Islet precursor cell (in vitro differentiated cells): ENCODE measurements around the gene USP49.
"Not testable (repeated sequence)": the region's sequence is repeated elsewhere in the genome, so short reads cannot be mapped to it uniquely, and the experiment has no call there.

Source experiments
- DNase-seq: peaks from one replicate; pipeline ENCODE4 v3.0.0-alpha.2; 2018

The USP49 gene

DNA sequence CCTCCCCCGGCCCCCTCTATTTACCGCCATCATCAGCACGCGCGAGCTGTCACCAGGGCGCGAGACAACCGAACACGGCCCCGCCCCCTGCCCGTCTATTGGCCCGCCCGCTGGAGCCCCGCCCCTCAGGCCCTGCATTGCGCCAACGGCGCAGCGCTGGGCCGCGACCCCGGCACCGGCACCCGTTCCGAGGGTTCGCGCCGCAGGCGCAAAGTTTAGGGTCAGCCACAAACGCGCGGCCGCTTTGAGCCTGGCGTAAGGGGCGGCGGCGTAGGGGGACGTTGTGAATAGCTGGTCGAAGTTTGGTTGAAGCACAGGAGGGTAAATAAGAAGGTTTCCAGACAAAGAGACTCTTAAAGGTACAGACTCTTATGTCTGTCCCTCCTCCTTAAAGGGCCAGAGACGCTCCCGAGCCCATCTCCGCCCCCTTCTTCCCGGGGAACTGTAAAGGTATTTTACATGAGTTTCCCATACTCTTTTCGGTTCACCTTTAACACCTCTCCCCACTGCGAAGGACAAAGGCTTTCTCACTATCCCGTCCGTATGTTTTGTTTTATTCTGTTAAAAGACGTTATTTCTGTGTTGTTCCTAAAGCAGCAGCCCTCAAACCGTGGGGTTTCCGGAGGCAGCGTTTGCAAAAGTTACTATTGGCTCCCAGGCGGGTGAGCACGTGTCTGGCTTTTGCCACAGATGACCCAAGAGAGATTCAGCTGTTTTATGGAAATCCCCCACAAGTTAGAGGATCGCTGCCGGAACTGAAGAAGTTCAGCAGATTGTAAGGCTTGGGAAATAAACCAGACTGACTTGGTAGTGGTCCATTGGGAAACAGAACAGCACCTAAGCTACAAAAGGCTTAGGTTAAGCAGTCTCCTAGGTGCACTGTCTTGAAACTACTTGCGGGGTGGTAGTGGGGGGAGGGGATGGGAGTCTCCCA, at the start of gene USP49:
TSS of gene USP49 (minus strand) at position 76 of the 934 bp plus-strand sequence. CDS start 88,392 bp downstream, outside the sequence.
- DNase-seq = peak; percentile 95

DNA sequence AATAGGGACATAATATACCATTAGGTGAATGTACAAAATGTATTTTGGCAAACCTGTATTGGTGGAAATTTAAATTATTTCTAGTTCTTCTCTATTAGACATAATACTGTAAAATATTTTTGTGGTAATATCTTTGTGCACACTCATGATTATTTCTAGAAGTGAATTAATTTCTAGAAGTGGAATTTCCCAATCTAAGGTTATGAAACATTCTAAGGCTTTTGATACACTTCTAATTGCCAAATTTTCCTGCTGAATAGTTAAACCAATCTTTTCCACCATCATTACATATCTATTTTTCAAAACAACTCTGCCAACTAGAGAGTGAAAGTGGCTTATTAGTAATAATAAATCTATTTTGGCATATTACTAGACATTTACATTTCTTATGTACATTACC, 48.3 kb upstream of the USP49 start:
- DNase-seq = no peak

DNA sequence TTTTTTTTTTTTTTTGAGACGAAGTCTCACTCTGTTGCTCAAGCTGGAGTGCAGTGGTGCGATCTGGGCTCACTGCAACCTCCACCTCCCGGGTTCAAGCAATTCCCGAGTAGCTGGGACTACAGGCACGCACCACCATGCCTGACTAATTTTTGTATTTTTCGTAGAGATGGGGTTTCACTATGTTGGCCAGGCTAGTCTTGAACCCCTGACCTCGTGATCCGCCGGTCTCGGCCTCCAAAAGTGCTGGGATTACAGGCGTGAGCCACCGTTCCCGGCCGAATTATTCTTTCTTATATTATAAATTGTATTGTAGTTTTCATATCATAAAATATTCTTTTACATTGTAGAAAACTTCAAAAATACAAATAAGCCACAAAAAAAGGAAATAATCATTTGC, 47.7 kb upstream of the USP49 start:
- not testable (repeated sequence) for DNase-seq

DNA sequence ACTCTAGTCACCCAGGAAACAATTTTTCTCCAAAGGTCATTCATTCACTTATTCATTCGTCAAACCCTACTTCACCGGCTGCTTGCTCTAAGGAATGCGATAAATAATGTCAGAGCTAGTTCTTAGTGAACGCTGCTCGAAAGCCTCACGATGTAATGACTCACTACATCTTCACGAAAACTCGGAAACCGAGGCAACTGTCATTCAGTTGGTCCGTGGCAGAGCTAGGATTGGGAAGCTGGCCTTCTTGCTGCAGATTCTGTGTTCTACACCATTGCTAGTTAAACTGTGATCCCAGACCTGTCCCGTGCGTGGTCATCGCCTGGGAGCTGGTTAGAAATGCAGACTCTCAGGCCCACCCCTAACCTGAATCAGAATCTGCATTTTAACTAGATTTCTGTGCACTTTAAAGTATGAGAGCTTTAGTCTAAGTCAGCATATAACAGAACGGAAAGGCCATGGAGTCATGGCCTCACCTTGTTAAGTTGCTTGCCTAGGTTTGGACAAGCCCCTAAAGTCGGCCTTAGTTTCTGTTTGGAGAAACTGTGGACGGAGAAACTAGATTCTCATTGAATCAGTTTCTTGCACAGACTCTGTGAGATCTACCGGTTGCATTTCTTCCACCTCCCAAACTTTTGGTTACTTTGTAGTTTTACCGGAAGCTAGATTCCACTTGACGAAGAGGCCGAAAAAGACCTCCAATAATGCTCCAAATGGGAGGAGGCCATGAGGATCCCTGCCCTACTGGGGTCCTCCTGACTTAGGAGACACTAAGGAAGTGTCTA, 47.1 kb upstream of the USP49 start:
- no peak for DNase-seq

DNA sequence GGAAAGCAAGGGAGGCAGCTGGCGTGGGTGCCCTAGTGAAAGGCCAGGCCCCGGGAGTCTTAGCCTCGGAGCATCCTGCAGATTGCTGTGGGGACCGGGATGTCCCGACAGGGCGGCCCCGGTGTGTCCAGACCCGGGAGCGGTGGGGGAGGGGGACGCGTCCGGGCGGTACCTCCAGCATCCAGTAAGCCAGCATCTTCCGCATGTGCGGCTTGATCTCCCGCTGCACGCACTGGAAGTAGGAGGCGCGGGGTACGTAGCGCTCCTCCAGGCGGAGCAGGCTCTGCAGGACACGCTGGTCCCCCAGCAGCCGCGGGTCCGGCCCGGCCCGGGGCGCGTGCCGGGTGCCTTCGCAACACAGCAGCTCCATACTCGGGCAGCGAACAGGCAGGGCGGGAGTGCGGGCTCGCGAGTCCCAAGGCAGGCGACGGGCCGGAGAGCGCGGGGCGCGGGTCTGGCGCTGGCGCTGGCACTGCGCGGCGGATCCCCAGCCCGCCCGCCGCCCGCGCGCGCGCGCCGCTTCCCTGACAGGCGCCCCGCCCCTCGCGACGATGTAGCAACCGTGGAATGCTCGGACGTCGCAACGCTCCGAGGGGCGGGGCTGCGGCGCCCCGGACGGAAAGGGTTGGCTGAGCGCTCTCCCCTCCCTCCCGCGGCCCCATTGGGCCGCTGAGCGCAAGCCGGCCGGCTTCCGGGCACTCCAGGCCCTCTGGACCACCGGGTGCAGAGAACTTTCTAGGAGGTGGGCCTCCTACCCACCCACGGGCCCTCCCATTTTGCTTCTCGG, 46.3 kb upstream of the USP49 start, which contains the start of gene CCND3:
TSS of gene CCND3 (minus strand) at position 529 of the 787 bp plus-strand sequence. CDS start at position 370, 159 bp downstream.
- DNase-seq = peak; percentile 92

DNA sequence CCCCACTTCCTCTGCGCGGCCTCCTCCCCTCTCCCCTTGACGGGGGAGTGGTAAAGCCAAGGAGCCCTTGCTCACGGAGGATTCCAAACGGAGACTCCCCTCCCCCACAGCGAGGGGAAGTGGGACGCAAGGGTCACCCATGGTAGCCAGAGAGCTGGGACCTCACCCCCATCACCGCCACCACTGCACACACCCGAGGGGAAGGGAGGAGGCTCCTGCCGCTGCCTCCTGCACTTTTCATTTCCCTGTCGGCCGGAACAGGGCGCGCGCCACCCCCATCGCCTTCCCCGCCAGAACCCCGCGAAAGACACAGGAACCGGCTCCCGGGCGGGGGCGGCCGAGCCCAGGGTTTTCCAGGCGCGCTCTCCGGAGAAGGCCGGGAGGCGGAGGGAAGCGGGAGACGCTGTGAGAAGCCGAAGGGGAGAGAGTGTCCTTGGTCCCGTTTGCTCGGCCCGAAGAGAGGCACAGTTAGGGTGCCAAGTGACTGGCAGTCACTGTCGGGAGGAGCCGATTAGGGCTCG, 45.6 kb upstream of the USP49 start:
- peak; percentile 66 for DNase-seq

DNA sequence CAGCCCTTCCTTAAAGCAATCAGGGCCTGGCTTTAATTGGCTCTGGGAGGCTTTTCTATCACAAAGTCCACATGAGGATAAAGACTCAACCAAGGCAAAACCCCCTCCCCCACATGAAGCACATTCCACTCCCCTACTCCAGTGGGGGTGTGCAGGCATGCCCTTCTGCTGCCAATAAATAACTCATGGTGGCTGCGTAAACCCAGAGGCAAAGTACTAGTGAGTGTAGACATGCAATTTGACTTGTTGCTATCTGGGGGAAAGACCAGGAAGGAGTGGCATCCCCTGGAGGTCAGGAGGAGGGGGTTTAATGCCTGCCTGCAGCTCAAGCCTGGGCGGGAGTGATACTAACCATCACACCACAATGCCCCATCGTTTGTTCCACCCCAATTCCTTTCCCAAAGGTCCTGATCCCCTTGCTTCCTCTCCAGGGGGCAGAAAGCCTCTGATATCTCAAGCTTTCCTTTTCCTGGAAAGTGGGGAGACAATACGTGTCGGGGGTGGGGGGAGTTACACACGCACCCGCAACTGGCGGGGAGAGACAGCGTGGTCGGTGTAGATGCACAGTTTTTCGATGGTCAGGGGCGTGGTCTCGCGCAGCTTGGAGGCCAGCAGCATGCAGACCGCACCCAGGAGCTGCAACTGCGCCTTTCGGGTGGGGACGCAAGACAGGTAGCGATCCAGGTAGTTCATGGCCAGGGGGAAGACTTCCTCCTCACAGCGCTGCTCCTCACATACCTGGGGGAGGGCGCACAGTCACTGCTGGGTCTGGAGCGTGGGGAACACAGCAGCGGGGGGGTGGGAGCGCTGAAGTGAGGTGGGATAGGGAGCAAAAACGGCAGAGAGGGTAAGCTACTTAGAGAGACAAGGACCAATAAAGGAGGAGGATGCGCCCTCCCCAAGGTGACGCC, 44.9 kb upstream of the USP49 start:
- DNase-seq = peak; percentile 73

DNA sequence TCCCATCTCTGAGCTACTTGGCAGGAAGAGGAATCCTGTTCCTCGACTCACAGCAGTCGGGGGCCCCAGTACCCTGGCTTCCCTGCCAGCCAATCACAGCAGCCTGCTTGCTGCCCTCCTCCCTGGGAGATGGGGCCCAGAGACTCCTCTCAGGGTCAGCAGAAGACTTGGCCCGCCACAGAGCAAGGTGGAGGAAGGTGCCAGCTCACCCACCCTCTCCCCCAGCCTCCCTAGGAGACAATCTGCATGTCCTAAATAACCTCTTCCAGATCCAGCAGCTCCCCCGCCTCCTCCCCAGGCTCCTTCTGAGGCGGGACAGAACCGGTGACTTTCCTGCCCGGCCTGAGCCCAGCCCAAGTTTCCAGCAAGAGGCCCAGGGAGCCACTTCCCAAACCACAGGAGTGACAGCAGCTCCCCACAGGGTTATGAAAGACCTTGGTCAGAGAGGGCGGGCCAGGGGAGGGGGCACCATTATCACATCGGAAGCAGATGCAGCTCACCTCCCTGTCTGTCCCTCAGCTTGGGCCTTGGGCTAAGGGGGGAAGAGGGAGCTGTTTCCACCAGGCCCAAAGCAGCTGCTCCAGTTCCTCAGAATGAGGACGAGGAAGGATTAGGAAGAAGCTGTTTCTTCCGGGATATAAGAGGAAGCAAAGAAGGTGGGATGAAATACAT, 44.1 kb upstream of the USP49 start:
- peak; percentile 72 for DNase-seq

DNA sequence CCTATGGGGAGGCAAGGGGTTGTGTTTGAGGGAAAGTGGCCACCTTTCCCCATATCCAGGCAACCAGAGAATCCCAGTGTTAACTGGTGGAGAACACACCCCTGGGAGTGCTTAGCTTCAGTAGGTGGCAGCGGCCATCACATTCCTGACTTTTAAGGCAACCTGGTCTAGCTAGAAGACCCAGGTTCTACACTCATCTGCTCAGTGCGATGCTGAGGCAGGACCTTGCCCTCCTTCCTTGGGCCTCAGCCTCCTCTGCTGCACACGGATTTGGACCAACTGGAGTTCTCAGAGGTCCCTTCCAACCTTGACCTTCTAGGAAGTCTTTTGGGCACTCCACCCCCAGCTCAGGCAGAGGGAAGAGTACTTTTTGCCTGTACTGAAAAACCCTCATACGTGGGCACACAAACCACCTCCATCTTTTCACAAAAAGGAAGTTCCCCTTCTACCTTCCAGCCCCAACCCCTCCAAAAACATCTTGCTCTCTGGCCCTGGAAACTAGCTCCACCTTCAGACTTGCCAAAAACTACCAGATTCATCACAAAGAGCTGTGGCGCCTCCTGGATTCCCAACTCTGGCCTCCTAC, 43.5 kb upstream of the USP49 start:
- DNase-seq = no peak

DNA sequence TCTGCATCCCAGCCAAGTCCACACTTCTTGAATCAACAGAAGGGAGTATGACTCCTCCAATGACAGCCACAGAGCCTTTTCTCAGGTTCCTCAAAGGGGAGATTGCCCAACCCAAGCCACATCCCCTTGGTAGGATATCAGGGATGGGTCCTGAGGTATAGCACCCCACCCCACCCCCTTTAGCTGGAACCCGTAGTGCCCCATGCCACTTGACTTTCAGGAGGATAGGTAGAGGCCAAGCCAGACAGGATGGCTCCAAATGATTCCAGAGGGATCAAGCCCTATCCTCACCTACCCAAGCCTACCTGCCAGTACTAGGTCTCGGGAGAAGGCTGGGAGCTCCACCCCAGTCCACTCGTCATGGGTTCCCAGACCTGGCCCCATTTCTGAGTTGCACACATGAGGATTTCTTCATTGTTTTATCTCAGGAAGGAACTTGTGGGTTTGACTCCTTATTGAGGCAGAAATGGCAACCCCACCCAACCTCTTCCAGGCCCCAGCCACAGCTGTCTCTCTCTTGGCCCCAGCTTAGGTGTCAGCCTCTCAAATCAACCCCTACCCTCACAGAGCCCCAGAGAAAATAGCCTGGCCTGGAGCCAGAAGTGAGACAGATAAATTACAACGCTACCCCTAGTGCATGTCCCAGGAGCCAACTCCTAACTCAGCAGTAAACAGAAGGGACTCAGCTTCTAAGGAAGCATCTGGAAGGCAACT, 42.8 kb upstream of the USP49 start:
- DNase-seq = no peak

DNA sequence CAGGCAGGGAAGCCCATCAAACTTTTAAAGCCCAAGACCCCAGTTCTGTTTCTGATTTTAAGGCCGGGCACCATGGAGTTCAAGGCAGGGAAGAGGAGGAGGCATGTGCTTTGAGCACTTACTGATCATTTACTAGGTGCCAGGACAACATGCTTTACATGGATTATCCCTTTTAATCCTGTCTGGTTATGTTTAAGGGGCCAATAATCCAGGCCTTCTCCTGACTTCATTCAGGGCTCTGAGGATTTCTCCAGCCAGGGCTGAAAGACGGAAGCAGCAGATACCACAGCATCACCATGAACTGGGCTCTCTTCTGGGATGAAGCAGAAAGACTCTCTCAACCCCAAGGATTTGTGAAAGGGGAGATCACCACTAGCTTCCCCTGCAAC, 42.3 kb upstream of the USP49 start:
- DNase-seq = no peak

DNA sequence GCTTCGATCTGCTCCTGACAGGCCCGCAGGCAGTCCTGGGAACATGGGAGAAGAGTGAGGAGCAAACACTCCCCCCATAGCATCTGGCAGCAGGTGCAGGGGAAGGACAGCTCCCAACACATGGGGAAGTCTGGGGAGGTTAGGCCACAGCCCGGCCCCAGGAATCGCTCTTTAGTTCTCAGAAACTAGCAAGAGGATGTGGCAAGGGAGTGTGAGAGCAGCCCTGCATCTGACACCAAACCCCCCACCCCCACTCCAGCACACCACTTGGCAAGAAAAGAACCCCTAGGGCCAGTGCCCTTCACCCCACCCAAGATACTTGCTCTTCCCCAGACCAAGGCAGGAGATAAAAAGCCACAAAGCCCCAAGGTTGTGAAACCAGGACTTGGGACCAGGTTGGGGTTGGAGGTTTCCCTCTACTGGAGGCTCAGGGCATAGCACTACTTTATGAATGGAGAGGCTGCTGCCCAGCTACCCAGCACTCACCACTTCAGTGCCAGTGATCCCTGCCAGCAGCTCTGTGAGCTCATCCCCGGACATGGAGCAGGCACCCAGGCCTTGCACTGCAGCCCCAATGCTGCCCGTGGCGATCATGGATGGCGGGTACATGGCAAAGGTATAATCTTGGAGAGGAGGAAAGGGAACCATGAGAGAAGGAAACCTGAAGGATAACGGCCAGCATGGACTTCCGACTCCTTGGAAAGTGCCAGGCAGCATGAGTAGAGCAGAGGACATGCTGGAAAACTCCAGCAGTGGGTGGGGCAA, 41.1 kb upstream of the USP49 start:
- DNase-seq = peak; percentile 87

DNA sequence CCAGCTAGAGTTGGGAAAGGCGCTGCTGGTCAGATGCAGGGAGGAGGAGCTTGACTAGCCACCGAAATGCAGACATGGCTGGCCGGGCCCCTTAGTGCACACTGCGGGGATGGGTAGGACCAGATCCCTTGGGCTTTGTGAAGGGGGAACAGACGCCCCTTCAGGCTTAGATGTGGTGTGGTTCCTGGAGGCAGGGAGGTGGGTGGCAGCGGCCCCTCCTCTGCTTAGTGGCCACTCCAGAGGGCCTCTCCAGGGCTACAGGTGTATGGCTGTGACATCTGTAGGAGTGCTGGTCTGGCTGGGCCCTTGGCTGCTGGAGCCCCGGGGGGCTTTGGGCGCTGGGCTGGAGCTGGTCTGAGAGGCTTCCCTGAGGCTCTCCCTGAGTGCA, 40.5 kb upstream of the USP49 start:
- DNase-seq = no peak

DNA sequence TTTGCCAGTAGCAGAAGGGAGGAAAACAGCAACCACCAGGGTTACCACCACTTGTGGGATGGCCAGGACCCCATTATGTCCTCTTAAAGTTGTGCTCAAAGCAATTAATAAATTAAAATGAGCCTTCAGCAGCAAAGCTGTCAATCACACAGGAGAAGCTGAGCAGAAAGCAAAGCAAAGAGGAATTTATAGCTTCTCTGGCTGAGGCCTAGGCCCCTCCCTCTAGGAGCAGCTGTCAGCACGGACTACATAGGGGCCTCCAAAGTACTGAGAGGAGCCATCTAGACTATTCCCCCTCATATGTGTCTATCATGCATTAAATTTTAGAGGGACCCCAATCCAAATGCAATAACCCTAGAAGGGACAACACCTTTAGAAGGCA, 40.0 kb upstream of the USP49 start:
- DNase-seq = no peak

DNA sequence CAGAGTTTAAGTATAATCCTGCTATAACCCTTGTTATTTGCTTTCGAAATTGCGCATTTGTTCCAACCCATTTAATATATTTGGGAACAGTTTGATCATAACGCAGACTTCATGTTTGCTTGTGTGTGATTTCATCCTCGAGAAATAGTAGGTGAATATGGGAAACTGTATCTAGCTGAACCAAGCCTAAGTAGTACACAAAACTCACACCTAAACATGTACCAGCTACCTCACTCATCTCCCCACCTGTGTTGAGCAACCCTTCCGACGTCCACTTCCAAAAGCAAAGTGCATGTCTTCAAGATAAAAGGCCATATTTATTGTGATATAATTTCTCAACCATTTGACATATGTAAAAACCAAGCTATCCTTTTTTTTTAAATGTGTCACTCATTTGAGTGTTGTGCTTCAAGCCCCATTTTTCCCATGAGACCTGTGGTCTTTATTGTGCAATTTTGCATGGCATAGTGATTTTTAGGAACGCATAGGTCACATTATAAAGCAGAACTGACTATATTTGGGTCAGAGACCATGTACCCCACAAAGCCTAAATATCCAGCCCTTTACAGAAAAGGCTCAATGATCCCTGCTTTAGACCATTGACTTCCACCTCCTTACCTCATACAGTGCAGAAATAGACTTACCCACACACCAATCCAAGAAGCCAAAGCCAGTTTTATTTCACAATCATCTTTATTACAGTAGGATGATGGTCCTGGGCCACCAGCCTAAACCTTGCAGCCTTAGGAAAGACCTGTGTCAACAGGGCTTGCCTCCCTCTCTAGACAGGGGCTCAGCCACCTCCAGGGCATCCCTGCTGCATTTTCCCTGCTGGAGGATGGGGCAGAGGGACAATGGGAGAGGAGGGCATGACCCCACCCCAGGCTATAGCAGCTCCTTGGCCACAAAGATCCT, 39.4 kb upstream of the USP49 start:
- DNase-seq = peak; percentile 65

DNA sequence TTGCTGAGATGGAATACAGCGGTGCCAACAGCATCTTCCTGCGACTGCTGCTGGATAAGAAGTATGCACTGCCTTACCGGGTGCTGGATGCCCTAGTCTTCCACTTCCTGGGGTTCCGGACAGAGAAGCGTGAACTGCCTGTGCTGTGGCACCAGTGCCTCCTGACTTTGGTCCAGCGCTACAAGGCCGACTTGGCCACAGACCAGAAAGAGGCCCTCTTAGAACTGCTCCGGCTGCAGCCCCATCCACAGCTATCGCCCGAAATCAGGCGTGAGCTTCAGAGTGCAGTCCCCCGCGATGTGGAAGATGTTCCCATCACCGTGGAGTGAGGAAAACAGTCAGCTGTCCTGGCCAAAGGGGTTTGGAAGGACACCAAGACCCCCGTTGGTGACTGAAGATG, 37.2 kb upstream of the USP49 start:
- DNase-seq = no peak

DNA sequence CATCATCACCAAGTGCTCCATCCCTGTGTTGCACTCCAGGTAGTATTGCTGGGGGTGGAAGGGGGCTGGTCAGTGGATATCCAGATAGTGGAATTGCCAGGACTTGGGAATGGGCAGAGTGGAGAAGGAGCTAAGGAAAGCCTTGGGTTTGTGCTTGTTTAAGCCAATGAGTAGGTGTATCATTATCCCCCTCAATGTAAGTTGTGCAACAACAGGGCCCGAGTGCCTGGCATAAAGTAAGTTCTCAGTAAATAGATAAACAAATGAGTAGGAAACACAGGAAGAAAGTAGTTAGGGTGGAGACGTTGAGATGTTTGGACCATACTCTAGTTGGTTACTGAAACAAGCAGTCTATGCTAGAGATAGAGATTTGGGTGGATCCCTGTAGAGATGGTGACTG, 36.6 kb upstream of the USP49 start:
- DNase-seq = no peak

DNA sequence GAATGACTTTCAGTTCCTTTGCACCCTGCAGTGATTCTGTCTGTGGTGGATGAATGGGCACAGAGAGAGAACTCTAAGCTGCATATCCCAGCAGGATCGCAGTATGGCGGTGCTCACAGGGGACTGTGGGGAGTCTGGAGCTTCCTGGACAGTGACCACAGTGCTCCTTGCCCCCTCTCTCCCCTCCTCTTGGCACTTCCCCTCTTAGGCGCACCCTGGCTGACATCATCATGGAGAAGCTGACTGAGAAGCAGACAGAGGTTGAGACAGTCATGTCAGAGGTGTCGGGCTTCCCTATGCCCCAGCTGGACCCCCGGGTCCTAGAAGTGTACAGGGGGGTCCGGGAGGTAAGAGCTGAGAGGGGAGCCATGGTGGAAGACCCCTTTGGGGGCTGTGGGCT, 34.7 kb upstream of the USP49 start:
- DNase-seq = no peak
